Activated CD4-positive, alpha-beta T cell treated with anti-CD3 and anti-CD28 coated beads for 4 hours (primary cell): ENCODE data around the gene KNOP1.
"Not testable (repeated sequence)": the region's sequence is repeated elsewhere in the genome, so short reads cannot be mapped to it uniquely, and the experiment has no call there.

Source experiments
- DNase-seq, 2 donors: peaks; one replicate each; pipeline ENCODE4 v3.0.0-alpha.2; 2020

KNOP1 gene

DNA sequence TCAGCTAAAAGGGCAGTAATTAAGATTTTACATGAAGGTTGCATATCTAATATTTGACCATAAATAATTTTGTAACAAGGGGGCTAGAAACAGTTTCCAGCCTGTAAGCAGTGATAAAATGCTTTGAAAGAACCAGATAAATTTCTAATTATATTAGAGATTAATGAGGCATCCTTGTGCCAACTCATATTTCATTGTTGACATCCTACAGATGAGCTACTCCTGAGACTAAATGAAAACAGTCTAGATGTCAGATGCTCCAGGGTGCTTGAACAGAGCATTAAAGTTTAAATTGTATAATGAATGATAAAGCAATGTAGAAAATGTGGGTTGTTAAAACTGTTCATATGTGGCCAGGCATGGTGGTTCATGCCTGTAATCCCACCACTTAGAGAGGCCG lies 23.3 kb upstream of the KNOP1 start:
- no peak for DNase-seq

DNA sequence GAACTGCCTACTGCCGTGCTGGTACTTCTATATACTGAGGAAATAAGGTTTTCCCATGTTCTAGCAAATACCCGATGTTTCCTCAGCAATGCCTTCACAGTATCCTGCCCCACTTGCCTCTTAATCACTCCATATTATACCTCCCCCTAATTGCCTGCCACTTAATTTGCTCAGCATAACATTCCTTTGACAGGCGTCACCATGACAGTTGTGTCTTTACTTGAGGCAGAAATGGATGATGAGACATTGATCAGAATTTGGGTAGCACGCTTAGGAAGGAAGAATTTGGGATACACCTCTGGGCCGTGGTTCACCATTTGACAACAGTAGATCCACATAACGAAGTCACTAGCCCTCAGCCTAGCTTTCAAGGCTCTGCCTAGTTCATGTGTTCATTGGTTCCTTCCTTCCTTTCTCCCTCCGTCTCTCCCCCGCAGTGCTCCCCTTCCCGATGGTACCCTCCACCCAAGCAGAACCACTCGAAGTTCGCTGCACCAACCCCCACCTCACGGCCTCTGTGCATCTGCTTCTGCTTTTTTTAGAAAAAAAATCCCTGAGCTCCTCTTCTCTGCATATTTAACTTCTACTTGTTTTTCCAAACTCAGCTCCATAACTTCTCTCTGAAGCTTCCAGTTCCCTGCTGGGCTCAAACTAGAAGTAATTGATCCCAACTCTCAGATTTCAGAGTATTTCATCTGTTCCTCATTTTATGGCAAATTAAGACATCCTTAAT lies 19.4 kb upstream of the KNOP1 start:
- no peak for DNase-seq

DNA sequence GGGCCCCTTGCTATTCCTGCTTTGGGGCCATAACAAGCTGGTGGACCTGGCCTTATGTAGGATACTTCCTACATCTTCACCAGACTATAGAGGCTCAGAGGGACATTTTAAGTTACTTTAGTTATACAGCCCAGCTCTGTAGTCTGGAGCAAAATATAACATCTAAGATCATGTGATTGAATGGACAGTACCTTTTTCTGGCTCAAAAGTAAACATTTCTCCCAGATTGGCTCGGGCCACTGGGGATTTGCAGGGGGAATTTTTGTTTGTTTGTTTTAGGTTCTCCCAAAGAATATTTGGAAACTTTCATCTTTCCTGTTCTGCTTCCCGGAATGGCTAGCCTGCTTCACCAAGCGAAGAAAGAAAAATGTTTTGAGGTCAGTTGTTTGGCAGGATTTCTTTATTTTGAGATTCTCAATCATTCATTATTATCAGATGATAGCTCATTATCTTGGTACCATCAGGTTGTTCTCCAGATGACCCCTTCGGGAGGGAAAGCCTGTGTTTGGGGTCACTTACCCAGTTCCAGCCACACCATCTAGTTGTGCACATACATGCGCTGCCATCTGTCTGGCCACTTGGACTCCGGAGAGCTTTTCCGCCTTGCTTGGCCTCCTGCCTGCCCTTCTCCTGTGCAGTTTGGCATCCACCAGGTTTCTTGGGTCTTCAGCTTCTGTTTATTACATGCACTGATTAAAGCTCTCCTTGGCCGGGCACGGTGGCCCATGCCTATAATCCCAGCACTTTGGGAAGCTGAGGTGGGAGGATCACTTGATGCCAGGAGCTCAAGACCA lies 17.2 kb upstream of the KNOP1 start:
- DNase-seq: no peak

- DNase-seq: no peak
Observed at GRCh38 chr16:19733551-19733950, 15.5 kb upstream of the KNOP1 start.

DNA sequence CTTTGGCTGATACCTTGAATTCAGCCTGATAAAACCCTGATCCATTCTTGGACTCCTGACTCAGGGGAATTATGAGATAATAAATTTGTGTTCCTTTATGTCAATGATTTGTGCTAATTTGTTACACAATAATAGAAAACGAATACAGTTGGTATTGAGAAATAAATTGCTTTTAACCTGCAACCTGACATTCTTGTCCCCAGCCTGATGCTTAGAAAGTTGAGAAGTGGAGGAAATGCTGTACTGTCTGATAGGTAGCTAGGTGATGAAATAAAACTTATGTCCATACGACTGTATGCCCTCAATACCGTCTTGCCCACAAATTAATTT lies 10.6 kb upstream of the KNOP1 start:
- no peak for DNase-seq

DNA sequence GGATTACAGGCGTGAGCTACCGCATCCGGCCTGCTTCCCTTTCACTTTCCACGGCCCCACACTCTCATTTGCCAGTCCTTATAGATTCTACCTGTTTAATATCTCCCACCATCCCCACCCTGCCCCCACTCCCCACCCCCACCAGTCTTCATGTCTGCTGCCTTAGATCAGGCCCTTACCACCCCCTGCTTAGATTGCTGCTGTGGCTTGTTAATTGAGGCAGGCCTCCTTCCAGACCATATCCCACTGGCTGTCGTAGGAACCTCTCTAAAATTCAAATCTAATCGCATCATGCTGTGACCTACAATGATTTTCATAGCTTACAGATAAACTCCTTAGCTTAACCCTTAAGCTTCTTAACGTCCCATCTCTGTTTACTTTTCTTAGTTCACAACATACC lies 5.0 kb upstream of the KNOP1 start:
- DNase-seq: no peak

GRCh38 chr16:19722269-19722952 lies 4.4 kb upstream of the KNOP1 start:
- no peak for DNase-seq

DNA sequence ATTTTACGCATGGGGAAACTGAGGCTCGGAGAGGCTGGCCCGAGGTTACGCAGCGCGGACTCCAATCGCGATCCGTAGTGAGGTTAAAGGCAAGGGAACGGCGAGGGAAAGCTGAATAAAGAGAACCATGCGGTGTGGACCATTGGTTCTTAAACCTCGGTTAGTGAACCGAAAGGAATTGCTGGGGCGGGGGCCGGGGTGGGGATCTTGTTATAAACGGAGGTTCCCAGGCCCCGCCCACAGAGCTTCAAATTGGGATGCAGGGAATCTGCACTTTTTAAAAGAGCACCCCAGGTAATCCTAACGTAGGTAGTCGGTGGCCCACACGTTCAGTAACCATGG lies 568 bp upstream of the KNOP1 start:
- DNase-seq: no peak

GRCh38 chr16:19717314-19717713 lies 713 bp downstream of the KNOP1 start:
- DNase-seq: no peak

- DNase-seq: not testable (repeated sequence)
Observed at GRCh38 chr16:19716728-19717127, 1.3 kb downstream of the KNOP1 start.

- DNase-seq: no peak
Observed at GRCh38 chr16:19716183-19716582, 1.8 kb downstream of the KNOP1 start.

- DNase-seq: no peak
Observed at GRCh38 chr16:19715566-19715965, 2.5 kb downstream of the KNOP1 start.

DNA sequence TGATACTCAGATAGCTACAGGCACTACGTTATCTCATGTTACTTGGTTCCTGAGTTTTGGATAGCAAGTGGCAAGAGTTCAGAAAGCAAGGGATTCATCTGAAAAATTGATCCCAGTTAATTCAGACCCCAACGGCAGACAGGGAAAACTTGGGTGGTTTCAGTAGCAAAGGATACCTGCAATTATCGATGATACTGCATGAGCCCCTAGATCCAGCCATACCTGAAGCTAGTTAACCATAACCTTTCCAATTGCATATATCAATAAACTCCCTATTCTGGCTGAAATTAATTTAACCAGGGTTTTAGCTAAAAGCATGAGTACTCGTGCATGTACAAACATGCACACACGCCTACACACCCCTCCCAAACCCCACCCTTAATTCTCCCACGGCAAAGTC lies 4.3 kb downstream of the KNOP1 start:
- no peak for DNase-seq

DNA sequence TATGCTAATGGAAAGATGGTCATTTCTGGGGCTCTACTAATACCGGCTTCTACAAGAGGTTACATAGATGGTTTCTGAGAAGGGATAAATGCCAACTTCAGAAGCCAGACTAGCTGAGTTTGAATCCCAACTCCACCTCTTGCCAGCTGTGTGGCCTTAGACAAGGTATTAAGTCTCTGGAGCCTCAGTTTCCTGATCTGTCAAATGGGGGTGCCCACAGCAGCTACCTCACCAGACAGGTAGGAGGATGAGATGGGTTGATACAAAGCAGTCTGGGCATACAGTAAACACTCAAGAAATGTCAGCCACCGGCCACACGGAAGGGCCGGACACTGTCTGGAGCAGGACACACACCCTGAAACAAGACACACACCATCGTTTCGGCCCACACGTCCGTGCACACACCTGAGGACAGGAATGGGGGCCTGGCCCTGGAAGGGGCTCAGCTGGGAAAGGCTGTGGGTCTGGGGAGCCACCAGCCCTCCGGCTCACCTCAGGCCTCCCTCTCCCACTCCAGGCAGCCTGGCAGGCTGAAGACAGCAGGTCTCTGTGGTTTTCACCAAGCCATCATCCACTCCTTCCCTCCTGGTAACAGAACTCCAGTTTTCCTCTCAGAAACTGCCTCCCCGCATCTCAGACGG lies 5.5 kb downstream of the KNOP1 start:
- no peak for DNase-seq

- DNase-seq: no peak
Observed at GRCh38 chr16:19711643-19712042, 6.4 kb downstream of the KNOP1 start.

DNA sequence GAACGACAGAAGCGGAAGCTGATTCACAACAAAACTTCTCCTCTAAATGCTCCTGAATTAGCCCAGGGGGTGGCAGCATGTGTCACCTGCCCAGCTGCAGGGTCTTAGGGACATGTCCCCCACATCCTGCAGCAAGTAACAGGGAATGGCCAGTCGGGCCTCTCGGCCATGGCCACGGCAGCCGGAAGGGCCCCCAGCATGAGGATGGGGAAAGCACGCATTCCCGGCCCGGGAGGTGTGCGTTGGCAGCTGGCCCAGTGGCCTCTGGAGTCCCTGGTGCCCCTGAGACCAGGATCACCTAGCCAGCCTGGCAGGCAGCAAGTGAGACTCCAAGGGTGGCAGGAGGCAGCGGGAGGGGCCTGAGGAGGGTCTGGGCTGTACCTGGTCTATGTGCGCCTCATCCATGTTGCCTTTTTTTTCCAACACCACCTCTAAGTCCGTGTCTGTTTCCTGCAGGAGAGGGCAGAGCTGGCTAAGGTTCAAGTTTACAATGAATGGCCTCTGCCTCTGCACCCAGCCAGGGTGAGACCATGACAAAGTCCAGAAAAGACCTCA lies 7.0 kb downstream of the KNOP1 start:
- DNase-seq: no peak

DNA sequence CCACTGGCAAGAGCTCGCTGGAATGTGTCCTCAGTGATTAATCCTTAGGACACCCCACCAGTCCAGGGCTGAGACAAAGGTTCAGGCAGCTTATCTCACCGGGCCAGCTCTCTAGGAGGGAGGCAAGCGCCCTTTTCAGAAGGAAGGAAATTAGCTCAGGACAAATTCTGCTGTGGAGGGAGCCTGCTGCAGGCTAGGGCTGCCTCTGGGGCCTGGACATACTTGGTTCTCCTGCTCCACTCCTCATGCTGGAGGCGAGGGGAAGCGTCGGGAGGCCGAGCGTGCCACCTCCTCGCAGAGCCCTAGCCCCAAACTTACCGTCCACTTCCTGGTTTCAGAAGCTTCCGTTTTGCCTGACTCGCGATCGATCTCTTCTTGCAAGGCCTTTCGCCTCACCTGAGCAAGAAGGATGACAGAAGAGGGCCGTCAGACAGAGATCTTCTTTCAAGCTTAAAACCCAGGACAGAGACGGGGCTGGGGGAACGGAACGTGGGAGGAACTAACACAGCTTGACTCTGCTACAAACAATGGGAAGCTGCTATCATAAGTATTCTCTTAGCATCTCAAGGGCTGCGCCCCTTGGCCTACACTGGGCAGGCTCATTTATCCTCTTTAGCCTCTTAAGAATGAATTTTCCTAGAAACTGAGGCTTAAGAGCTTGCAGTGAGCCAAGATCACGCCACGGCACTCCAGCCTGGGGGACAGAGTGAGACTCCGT lies 7.7 kb downstream of the KNOP1 start:
- DNase-seq: no peak

- no peak for DNase-seq
Observed at GRCh38 chr16:19709381-19710136, 8.5 kb downstream of the KNOP1 start.

DNA sequence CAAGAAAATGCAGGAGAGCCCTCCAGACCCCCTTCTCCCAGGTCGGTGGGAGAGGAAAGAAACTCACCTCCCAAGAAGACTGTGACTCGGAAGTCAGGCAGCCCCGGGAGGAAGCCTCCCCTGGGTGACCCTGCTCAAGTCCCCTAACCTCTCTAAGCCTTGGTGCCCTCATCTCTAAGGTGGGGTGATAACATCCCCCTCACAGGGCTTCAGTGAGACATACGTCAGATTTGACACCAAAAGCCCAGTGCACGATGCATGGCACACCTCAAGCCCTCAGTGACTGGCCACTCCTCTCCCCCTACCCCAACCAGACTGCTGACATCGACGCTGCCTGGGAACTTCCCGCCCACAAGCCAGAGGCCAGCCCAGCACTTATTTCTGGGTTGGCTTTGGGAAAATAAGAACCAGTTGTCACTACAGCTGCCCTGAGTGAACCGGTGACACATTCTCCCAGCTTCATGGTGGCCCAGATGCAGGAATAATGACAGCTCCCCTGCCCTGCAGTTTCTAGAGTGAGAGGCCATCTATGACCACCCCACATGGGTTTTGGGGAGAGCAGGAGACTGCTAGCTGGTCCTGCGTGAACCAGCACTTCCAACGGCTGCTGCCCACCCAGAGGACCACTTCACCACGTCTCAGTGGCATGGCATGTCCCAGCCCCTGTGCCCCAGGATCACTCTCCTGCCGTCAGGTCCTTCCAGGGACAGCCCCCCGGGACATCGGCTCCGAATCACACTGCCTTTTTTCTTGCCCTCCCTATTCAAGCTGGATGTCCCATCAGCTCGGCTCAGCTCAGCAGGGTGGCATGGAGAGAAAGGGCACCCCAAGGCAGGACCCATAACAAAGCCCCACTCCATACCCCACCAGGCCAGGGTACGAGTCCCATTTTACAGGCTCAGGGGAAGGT lies 9.5 kb downstream of the KNOP1 start:
- DNase-seq: no peak

DNA sequence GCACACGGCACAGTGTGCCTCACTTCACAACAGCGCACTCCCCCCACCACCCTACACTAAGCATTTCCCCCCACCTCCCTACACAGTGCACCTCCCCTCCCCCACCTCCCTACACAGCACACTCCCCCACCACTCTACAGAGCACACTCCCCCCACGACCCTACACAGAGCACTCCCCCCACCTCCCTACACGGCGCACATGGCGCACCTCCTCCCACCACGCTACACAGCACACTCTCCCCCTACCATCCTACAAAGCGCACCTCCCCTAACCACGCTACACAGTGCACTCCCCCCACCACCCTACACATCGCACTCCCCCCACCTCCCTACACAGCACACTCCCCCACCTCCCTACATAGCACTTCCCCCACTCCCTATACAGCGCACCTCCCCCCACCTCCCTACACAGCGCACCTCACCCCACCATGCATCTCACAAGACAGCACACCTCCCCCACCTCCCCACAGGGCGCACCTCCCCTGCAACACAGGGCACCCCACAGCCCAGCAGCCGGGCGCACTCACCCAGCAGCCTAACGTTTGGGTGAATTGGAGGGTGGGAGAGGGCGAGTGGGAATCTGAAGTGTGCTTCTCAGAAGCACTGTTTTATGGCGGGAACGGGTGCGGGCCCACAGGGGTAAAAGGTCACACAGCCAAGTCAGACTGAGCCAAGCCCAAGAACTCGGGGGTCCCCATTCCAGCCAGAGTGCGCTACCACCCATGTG lies 10.3 kb downstream of the KNOP1 start:
- no peak for DNase-seq
